Hepatocyte (in vitro differentiated cells): Measurements from ENCODE around the gene PGM2.

Source experiments
- CTCF ChIP-seq: fragments of 200-600 bp; sonication (generic); IDR thresholded peaks from 2 replicates; pipeline ENCODE4 v1.5.1; 2016; ENCODE audit warnings: antibody characterized with exemption, mild to moderate bottlenecking; ENCODE audit not compliant: poor library complexity
- EZH2 ChIP-seq: fragments of 200-600 bp; sonication (generic); IDR thresholded peaks from 2 replicates; pipeline ENCODE4 v1.6.1; 2016; ENCODE audit warnings: antibody characterized with exemption, mild to moderate bottlenecking, borderline replicate concordance
- EZH2phosphoT487 ChIP-seq: fragments of 200-600 bp; sonication (generic); IDR thresholded peaks from one replicate; pipeline ENCODE4 v1.6.1; 2018; ENCODE audit warnings: antibody characterized with exemption, mild to moderate bottlenecking, low read depth, moderate library complexity; ENCODE audit not compliant: unreplicated experiment, severe bottlenecking

GRCh38 chr4:37805091-37805490 lies 21.4 kb upstream of the PGM2 start:
- no peak for TF ChIP-seq CTCF
- TF ChIP-seq EZH2phosphoT487 = no peak
- no peak for TF ChIP-seq EZH2
